ENCODE measurements around the gene SLBP.

DNA sequence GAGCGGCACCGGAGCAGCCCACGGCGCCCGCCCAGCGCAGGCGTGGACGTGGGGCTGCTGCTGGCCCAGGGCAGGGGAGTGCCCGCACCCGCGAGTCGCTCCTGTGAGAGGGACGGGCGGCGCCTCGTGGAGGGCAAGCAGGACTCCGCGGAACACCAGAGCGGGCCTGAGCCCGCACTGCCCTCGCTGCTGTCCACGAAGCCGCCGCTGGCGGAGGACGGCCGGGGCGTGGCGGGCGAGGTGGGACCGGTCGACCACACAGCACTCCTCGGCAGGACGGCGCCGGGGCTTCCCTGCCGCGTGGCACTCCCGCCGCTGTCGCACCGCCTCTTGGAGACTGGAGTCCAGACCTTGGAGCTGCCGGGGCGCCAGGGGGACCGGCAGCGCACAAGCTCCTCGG, 57.0 kb downstream of the SLBP start:
- TF ChIP-seq JUN (IDR thresholded peaks at IDR 0.05; ENCODE audit: borderline replicate concordance, insufficient read depth, insufficient read length, low read depth) (no peak), POLR2A (IDR thresholded peaks at IDR 0.05; ENCODE audit: low read depth, low read length) (no peak)
- TF ChIP-seq, protein P1, sequence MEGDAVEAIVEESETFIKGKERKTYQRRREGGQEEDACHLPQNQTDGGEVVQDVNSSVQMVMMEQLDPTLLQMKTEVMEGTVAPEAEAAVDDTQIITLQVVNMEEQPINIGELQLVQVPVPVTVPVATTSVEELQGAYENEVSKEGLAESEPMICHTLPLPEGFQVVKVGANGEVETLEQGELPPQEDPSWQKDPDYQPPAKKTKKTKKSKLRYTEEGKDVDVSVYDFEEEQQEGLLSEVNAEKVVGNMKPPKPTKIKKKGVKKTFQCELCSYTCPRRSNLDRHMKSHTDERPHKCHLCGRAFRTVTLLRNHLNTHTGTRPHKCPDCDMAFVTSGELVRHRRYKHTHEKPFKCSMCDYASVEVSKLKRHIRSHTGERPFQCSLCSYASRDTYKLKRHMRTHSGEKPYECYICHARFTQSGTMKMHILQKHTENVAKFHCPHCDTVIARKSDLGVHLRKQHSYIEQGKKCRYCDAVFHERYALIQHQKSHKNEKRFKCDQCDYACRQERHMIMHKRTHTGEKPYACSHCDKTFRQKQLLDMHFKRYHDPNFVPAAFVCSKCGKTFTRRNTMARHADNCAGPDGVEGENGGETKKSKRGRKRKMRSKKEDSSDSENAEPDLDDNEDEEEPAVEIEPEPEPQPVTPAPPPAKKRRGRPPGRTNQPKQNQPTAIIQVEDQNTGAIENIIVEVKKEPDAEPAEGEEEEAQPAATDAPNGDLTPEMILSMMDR (IDR thresholded peaks at IDR 0.05; ENCODE audit: extremely low read depth in 1 of 2, insufficient read depth in 1 of 2, low read depth in 1 of 2, low read length in 2 of 2) = no peak

All from endothelial cell of umbilical vein (primary cell).